IPS DF 4.7 (cell line): Measurements from ENCODE around the gene ADGRB3.
A peak's percentile ranks its signal among the peaks of the same experiment; 100 is the strongest.
"Not testable (repeated sequence)": the region's sequence is repeated elsewhere in the genome, so short reads cannot be mapped to it uniquely, and the experiment has no call there.

Source experiments
- DNase-seq: peaks from one replicate; pipeline ENCODE4 v3.0.0-alpha.2; 2013; ENCODE audit warnings: low spot score; ENCODE audit errors: extremely low read depth

Gene ADGRB3

GRCh38 chr6:68919537-68919936 lies 284.5 kb downstream of the ADGRB3 start:
- no peak for DNase-seq

- DNase-seq: no peak
Measured at GRCh38 chr6:68941345-68941744, 306.3 kb downstream of the ADGRB3 start.

GRCh38 chr6:68947721-68948120 lies 312.6 kb downstream of the ADGRB3 start:
- no peak for DNase-seq

GRCh38 chr6:68951270-68951669 lies 316.2 kb downstream of the ADGRB3 start:
- DNase-seq: no peak

GRCh38 chr6:68958327-68958726 lies 323.2 kb downstream of the ADGRB3 start:
- DNase-seq: no peak

- peak; percentile 36 for DNase-seq
Measured at GRCh38 chr6:68967549-68968300, 332.6 kb downstream of the ADGRB3 start.

- no peak for DNase-seq
Measured at GRCh38 chr6:68968301-68968649, 333.2 kb downstream of the ADGRB3 start.

- no peak for DNase-seq
Measured at GRCh38 chr6:68973066-68973465, 338.0 kb downstream of the ADGRB3 start.

- no peak for DNase-seq
Measured at GRCh38 chr6:68975064-68975463, 340.0 kb downstream of the ADGRB3 start.

GRCh38 chr6:68975816-68976215 lies 340.7 kb downstream of the ADGRB3 start:
- no peak for DNase-seq

- no peak for DNase-seq
Measured at GRCh38 chr6:68976260-68976659, 341.2 kb downstream of the ADGRB3 start.

- DNase-seq: no peak
Measured at GRCh38 chr6:68978411-68978810, 343.3 kb downstream of the ADGRB3 start.

GRCh38 chr6:68981668-68982067 lies 346.6 kb downstream of the ADGRB3 start:
- not testable (repeated sequence) for DNase-seq

- DNase-seq: no peak
Measured at GRCh38 chr6:68988698-68989097, 353.6 kb downstream of the ADGRB3 start.

GRCh38 chr6:68990317-68990716 lies 355.2 kb downstream of the ADGRB3 start:
- DNase-seq: no peak

GRCh38 chr6:68993911-68994310 lies 358.8 kb downstream of the ADGRB3 start:
- DNase-seq: no peak

GRCh38 chr6:68994521-68994920 lies 359.4 kb downstream of the ADGRB3 start:
- DNase-seq: no peak

GRCh38 chr6:69005199-69005598 lies 370.1 kb downstream of the ADGRB3 start:
- no peak for DNase-seq

GRCh38 chr6:69007781-69008180 lies 372.7 kb downstream of the ADGRB3 start:
- no peak for DNase-seq

- DNase-seq: no peak
Measured at GRCh38 chr6:69012211-69012610, 377.1 kb downstream of the ADGRB3 start.

- DNase-seq: no peak
Measured at GRCh38 chr6:69012876-69013275, 377.8 kb downstream of the ADGRB3 start.

GRCh38 chr6:69018906-69019305 lies 383.8 kb downstream of the ADGRB3 start:
- DNase-seq: no peak

- DNase-seq: no peak
Measured at GRCh38 chr6:69019832-69020231, 384.8 kb downstream of the ADGRB3 start.

- DNase-seq: no peak
Measured at GRCh38 chr6:69022993-69023392, 387.9 kb downstream of the ADGRB3 start.
